ENCODE data around the gene EFCAB5. TPM values are rescaled to one million over a fixed set of nuclear protein-coding genes. Genes with fewer than 3 reads are reported as not detected.

Gene EFCAB5
- total RNA-seq, 1 experiment from 2014 or later = 0.07 TPM

DNA sequence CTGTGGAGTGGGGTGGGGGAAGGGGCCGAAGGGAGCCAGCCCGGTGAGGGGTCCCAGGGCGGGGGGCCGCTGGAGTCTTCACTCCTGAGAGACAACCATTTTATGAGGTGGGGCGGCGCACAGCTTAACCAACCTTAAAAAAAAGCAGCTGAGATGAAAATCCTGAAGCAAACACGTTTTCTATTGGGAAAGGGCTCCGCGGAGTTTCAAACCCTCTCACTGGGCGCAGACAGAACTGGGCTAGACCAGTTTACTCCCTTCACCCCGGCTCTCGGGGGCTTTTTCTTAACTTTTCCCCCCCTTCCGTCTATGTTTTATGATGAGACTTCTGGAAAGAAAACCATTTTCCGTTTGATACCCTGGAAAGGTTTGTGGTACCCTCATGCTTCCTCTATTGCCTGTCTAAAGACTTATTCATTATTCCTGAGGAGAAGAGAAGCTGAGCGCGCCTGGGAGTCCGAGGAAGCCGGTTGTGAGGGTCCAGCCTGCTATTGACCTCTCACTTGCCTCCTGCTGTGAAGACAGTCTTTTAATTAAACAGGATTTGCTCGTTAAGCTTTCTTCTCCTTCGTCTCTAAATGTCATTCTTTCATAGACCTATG, 10.9 kb upstream of the EFCAB5 start:
- no peak overlapping the region; the same call in 1 of the 2 replicates for H3K27ac ChIP-seq (ENCODE audit: low read length)
- no peaks in the 10 kb centered on the region for H3K27me3 ChIP-seq (ENCODE audit: low read length)
- H2AFZ ChIP-seq (ENCODE audit: low read length) = peak overlapping the region; percentile 89
- TF ChIP-seq, protein P1, sequence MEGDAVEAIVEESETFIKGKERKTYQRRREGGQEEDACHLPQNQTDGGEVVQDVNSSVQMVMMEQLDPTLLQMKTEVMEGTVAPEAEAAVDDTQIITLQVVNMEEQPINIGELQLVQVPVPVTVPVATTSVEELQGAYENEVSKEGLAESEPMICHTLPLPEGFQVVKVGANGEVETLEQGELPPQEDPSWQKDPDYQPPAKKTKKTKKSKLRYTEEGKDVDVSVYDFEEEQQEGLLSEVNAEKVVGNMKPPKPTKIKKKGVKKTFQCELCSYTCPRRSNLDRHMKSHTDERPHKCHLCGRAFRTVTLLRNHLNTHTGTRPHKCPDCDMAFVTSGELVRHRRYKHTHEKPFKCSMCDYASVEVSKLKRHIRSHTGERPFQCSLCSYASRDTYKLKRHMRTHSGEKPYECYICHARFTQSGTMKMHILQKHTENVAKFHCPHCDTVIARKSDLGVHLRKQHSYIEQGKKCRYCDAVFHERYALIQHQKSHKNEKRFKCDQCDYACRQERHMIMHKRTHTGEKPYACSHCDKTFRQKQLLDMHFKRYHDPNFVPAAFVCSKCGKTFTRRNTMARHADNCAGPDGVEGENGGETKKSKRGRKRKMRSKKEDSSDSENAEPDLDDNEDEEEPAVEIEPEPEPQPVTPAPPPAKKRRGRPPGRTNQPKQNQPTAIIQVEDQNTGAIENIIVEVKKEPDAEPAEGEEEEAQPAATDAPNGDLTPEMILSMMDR (conservative IDR thresholded peaks at IDR 0.05; ENCODE audit: low read depth, low read length) = no peak
- no peak for TF ChIP-seq EZH2phosphoT487 (IDR thresholded peaks at IDR 0.05; ENCODE audit: borderline replicate concordance, low read length)
- no peaks in the 10 kb centered on the region for H3K9me3 ChIP-seq (ENCODE audit: low read length)
- DNase-seq (no peak), ATAC-seq (peak; percentile 2)
- ChIA-PET POLR2A (ENCODE audit: unreplicated experiment) (interaction anchor here (0.6 to 0.7 kb wide), 2 partner anchors 44 to 47 kb away, joined by 3 read pairs; no protein-coding TSS in a partner anchor), CTCF (interaction anchor here (0.6 to 2.4 kb wide), 5 partner anchors 63 to 446 kb away, joined by 3 to 43 read pairs (median 15); no protein-coding TSS in a partner anchor)
- no peaks in the 10 kb centered on the region for H3K9me2 ChIP-seq (replicated peaks; ENCODE audit: low read length)
- H4K20me1 ChIP-seq (ENCODE audit: low read length) = no peaks in the 10 kb centered on the region
- peaks cover 23% of the 10 kb centered on the region for H3K4me1 ChIP-seq (ENCODE audit: insufficient read depth, low read length)
- peak overlapping the region; percentile 87 for H3K4me2 ChIP-seq (ENCODE audit: low read length)
- no peaks in the 10 kb centered on the region for H3F3A ChIP-seq (ENCODE audit: low read length, unreplicated experiment)
- peak overlapping the region; percentile 66 for H3K9ac ChIP-seq (ENCODE audit: low read length)
- no peaks in the 10 kb centered on the region for H3K36me3 ChIP-seq (ENCODE audit: low read depth, low read length)
- H3K4me3 ChIP-seq (ENCODE audit: low read length) = peak overlapping the region; percentile 85
- intact Hi-C loops (cut with micrococcal nuclease) = loop anchor here (1.0 to 5.0 kb wide), 4 partner anchors 62 to 291 kb away; no protein-coding TSS in a partner anchor
- BruUV-seq (replicated peaks) = no TSS peak
- peaks cover 39% of the 10 kb centered on the region for H3K79me2 ChIP-seq (ENCODE audit: low read length)

DNA sequence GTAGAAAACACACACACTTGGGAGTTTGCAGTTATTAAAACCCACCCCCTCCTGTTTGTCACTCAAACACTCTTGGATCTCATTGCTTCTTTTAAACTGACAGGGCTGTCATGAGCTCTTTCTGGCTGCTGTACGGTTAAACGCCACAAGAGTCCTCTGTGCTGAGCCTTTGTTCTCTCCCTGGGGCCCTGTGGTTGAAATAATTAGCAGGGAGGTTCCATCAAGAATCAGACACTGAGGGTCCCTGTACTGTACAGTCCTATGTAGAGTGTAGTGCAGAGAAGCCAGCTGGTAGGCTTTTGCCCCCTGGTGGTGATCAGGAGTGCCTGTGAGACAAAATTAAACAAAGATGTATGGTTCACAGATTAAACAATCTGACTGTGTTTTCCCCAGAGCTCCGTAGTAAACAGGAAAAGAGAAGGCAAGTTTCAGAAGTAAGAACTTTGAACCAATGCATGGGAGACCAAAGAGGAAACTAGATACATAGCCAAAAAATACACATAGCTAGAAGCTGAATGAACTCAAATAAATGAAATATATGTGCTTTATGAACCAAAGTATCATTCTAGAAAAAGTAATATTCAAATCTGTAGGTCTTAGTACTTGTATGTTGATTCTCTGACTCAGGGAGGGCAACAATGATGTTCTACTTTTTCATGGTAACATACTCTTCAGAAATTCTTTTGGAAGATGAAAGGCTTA, 10.1 kb upstream of the EFCAB5 start:
- Histone ChIP-seq H3K4me1 (ENCODE audit: insufficient read depth, low read length) (peaks cover 23% of the 10 kb centered on the region), H3K4me2 (ENCODE audit: low read length) (peak overlapping the region; percentile 87), H4K20me1 (ENCODE audit: low read length) (no peaks in the 10 kb centered on the region), H3K9me2 (replicated peaks; ENCODE audit: low read length) (no peaks in the 10 kb centered on the region), H3K9ac (ENCODE audit: low read length) (0 out of 2 replicates have a peak overlapping the region, but pooled peaks have one; percentile 66), H3K36me3 (ENCODE audit: low read depth, low read length) (no peaks in the 10 kb centered on the region), H2AFZ (ENCODE audit: low read length) (peak overlapping the region; percentile 89), H3F3A (ENCODE audit: low read length, unreplicated experiment) (no peaks in the 10 kb centered on the region), H3K27me3 (ENCODE audit: low read length) (no peaks in the 10 kb centered on the region), H3K27ac (ENCODE audit: low read length) (no peak overlapping the region), H3K9me3 (ENCODE audit: low read length) (no peaks in the 10 kb centered on the region), H3K79me2 (ENCODE audit: low read length) (peaks cover 32% of the 10 kb centered on the region), H3K4me3 (ENCODE audit: low read length) (peak overlapping the region; percentile 85)
- ChIA-PET CTCF (interaction anchor here (0.6 to 2.4 kb wide), 6 partner anchors 64 to 292 kb away, joined by 3 to 43 read pairs (median 10); no protein-coding TSS in a partner anchor), POLR2A (ENCODE audit: unreplicated experiment) (interaction anchor here (0.6 kb wide), 1 partner anchor 11 kb away, joined by 5 read pairs; no protein-coding TSS in a partner anchor)
- intact Hi-C loops (cut with micrococcal nuclease) = loop anchor here (1.0 to 5.0 kb wide), 4 partner anchors 63 to 292 kb away; no protein-coding TSS in a partner anchor
- BruUV-seq (replicated peaks) = no TSS peak
- DNase-seq (peak; percentile 62), ATAC-seq (peak; percentile 57)
- TF ChIP-seq EZH2 (IDR thresholded peaks at IDR 0.05; ENCODE audit: low read length, unreplicated experiment) (no peak), EZH2phosphoT487 (IDR thresholded peaks at IDR 0.05; ENCODE audit: borderline replicate concordance, low read length) (no peak)
- TF ChIP-seq, protein P1 (conservative IDR thresholded peaks at IDR 0.05; ENCODE audit: low read depth, low read length) = peak; percentile 89
